Upper lobe of left lung (tissue), 4 donors: Measurements from ENCODE around the gene LYPLA2.

Experiments
- EP300 ChIP-seq, 4 donors: sonication (generic); formaldehyde crosslinking; IDR thresholded peaks; one replicate each; pipeline ENCODE4 v1.5.1; 2017; ENCODE audit warnings: antibody characterized with exemption in 4 of 4, control low read depth in 2 of 4
- POLR2A ChIP-seq, 4 donors: fragments of 450-650 bp; IDR thresholded peaks; one replicate each; pipeline ENCODE4 v1.5.1; 2016 to 2017; ENCODE audit warnings: antibody characterized with exemption in 4 of 4, mild to moderate bottlenecking in 2 of 4
- TF ChIP-seq, protein P1 (sequence below), 6 experiments: fragments of 450-650 bp in 4 of 6; fragments of 200-600 bp in 2 of 6; sonication (generic) in 2 of 6; IDR thresholded peaks; one replicate each; pipeline ENCODE4 v1.5.1; 2016 to 2019; ENCODE audit warnings: antibody characterized with exemption in 6 of 6

DNA sequence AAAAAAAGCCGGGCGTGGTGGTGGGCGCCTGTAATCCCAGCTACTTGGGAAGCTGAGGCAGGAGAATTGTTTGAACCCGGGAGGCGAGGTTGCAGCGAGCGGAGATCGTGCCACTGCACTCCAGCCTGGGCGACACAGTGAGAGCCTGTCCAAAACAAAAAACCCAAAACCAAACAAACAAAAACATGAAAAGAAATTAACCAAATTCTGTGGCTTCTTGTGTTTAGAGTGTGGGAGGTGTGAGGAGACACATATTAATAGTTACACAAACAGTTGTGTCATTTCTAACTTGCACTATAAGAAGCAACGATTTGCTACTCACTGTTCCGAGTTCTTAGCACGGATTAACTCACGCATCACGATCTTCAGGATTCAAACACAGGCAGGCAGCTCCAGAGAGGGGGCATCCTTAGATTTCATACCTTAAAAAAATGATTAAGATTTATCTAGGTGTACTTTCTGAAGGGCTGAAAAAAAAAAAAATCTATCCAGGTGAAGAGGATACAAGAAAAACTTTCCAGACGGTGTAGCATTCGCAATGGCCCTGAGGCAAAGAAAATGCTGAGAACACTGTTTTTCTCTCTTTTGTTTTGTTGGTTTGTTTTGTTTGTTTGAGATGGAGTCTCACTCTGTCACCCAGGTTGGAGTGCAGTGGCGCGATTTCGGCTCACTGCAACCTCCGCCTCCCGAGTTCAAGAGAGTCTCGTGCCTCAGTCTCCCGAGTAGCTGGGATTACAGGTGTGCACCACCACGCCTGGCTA, 35.0 kb downstream of the LYPLA2 start:
- TF ChIP-seq, protein P1, sequence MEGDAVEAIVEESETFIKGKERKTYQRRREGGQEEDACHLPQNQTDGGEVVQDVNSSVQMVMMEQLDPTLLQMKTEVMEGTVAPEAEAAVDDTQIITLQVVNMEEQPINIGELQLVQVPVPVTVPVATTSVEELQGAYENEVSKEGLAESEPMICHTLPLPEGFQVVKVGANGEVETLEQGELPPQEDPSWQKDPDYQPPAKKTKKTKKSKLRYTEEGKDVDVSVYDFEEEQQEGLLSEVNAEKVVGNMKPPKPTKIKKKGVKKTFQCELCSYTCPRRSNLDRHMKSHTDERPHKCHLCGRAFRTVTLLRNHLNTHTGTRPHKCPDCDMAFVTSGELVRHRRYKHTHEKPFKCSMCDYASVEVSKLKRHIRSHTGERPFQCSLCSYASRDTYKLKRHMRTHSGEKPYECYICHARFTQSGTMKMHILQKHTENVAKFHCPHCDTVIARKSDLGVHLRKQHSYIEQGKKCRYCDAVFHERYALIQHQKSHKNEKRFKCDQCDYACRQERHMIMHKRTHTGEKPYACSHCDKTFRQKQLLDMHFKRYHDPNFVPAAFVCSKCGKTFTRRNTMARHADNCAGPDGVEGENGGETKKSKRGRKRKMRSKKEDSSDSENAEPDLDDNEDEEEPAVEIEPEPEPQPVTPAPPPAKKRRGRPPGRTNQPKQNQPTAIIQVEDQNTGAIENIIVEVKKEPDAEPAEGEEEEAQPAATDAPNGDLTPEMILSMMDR (IDR thresholded peaks at IDR 0.05), result no peak
- no peak for TF ChIP-seq EP300 (IDR thresholded peaks at IDR 0.05)
- TF ChIP-seq POLR2A (IDR thresholded peaks at IDR 0.05), result no peak
